Adrenal gland (tissue), 5 donors: ENCODE results near the gene CD79A.

Source experiments
- CTCF ChIP-seq, 6 experiments: fragments of 450-650 bp in 4 of 6; fragments of 200-600 bp in 2 of 6; sonication (generic) in 1 of 6; IDR thresholded peaks; 1 replicate in 5 of 6; 2 replicates in 1 of 6; pipeline versions ENCODE4 v1.5.1 to v1.8.0; 2016 to 2021; ENCODE audit warnings: antibody characterized with exemption in 6 of 6, mild to moderate bottlenecking in 2 of 6, moderate library complexity in 1 of 6
- POLR2A ChIP-seq, 2 donors: fragments of 450-650 bp; IDR thresholded peaks; one replicate each; pipeline ENCODE4 v1.6.1; 2017; ENCODE audit warnings: antibody characterized with exemption in 2 of 2, mild to moderate bottlenecking in 2 of 2, moderate library complexity in 1 of 2
- donor health status: DM: no; HTN: no; CAD: no.

DNA sequence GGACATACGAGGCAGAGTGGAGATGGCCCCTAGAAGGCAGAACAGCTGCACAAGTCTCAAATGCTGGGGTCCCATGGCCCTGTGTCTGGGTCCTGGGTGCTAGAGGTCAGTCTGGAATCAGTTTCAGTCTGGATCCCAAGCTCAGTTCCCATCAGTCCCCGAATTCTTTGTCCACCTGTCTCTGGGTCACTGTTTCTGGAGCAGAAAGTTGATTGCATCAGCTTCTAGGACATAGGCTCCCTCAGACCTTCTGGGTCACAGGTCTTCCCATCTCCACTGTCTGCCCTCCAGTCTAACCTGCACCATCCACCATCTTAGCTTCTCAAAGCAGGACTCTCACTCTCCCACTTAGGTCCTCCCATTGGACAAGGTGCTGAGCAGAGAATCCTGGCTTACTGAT is 37.9 kb upstream of the CD79A start:
- TF ChIP-seq CTCF (IDR thresholded peaks at IDR 0.05) (no peak), POLR2A (IDR thresholded peaks at IDR 0.05) (no peak)
